HCT116 (cell line): Measurements from ENCODE around the gene TANGO6.

ENCODE experiments used
- EZH2 ChIP-seq: fragments of 200-600 bp; sonication (generic); IDR thresholded peaks from 2 replicates; pipeline ENCODE4 v1.6.1; 2017; ENCODE audit warnings: antibody characterized with exemption, mixed run types
- JUND ChIP-seq: IDR thresholded peaks from 2 replicates; pipeline ENCODE4 v1.6.1; 2012
- POLR2A ChIP-seq: IDR thresholded peaks from 2 replicates; pipeline ENCODE4 v1.7.0; 2011; ENCODE audit warnings: borderline replicate concordance; ENCODE audit not compliant: insufficient read depth, insufficient read length; ENCODE audit errors: extremely low read depth
- YY1 ChIP-seq: IDR thresholded peaks from 2 replicates; pipeline ENCODE4 v1.6.1; 2011; ENCODE audit warnings: low read length, low read depth, moderate library complexity, mild to moderate bottlenecking; ENCODE audit not compliant: insufficient replicate concordance; ENCODE audit errors: extremely low read depth
- TF ChIP-seq, protein P1 (sequence below), 3 experiments: fragments of 200-600 bp in 1 of 3; sonication (generic) in 1 of 3; IDR thresholded peaks in 2 of 3; conservative IDR thresholded peaks in 1 of 3; 2 replicates each; pipeline ENCODE4 v1.5.1; 2012 to 2017; ENCODE audit warnings: low read depth in 2 of 3, low read length in 2 of 3, antibody characterized with exemption in 1 of 3, borderline replicate concordance in 1 of 3, control low read depth in 1 of 3, mild to moderate bottlenecking in 1 of 3, mixed read lengths in 1 of 3, mixed run types in 1 of 3, moderate library complexity in 1 of 3; ENCODE audit not compliant: insufficient read depth in 1 of 3
- TF ChIP-seq, protein P2 (sequence below): IDR thresholded peaks from 2 replicates; pipeline ENCODE4 v1.6.1; 2012; ENCODE audit warnings: low read depth

DNA sequence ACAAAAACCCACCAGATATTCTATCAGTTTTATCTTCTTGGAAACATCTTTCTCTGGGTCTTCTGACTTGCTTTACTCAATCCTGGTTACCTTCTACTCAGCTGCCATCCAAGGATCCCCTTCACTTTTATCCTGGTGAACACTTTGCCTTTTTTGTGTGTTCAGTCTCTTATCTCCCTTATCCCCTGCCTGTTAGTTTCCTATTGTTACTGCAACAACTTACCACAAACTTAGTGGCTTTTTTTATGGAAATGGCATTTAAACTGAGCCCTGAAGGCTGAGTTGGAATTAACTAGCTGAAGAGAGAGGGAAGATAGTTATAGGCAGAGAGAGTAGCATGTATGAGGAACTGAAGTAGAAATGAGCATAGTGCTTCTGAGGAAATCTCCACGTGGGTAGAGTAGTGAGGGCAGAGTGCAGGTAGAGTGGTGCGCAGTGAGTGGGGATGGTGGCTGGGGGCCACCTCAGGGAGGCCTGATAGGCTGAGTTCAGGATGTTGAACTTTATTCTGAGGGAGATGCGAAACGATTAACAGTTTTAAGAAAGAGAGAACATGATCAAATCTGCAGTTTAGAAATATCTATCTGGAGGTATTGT is 26.3 kb downstream of the TANGO6 start:
- TF ChIP-seq, protein P1, sequence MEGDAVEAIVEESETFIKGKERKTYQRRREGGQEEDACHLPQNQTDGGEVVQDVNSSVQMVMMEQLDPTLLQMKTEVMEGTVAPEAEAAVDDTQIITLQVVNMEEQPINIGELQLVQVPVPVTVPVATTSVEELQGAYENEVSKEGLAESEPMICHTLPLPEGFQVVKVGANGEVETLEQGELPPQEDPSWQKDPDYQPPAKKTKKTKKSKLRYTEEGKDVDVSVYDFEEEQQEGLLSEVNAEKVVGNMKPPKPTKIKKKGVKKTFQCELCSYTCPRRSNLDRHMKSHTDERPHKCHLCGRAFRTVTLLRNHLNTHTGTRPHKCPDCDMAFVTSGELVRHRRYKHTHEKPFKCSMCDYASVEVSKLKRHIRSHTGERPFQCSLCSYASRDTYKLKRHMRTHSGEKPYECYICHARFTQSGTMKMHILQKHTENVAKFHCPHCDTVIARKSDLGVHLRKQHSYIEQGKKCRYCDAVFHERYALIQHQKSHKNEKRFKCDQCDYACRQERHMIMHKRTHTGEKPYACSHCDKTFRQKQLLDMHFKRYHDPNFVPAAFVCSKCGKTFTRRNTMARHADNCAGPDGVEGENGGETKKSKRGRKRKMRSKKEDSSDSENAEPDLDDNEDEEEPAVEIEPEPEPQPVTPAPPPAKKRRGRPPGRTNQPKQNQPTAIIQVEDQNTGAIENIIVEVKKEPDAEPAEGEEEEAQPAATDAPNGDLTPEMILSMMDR (IDR thresholded peaks at IDR 0.05 in 2 of 3, conservative IDR thresholded peaks at IDR 0.05 in 1 of 3; ENCODE audit: borderline replicate concordance in 1 of 3, insufficient read depth in 1 of 3, low read depth in 2 of 3, low read length in 2 of 3), result no peak
- TF ChIP-seq YY1, result no peak
- TF ChIP-seq POLR2A, result no peak
- no peak for TF ChIP-seq EZH2
- TF ChIP-seq, protein P2, sequence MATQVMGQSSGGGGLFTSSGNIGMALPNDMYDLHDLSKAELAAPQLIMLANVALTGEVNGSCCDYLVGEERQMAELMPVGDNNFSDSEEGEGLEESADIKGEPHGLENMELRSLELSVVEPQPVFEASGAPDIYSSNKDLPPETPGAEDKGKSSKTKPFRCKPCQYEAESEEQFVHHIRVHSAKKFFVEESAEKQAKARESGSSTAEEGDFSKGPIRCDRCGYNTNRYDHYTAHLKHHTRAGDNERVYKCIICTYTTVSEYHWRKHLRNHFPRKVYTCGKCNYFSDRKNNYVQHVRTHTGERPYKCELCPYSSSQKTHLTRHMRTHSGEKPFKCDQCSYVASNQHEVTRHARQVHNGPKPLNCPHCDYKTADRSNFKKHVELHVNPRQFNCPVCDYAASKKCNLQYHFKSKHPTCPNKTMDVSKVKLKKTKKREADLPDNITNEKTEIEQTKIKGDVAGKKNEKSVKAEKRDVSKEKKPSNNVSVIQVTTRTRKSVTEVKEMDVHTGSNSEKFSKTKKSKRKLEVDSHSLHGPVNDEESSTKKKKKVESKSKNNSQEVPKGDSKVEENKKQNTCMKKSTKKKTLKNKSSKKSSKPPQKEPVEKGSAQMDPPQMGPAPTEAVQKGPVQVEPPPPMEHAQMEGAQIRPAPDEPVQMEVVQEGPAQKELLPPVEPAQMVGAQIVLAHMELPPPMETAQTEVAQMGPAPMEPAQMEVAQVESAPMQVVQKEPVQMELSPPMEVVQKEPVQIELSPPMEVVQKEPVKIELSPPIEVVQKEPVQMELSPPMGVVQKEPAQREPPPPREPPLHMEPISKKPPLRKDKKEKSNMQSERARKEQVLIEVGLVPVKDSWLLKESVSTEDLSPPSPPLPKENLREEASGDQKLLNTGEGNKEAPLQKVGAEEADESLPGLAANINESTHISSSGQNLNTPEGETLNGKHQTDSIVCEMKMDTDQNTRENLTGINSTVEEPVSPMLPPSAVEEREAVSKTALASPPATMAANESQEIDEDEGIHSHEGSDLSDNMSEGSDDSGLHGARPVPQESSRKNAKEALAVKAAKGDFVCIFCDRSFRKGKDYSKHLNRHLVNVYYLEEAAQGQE, result no peak
- no peak for TF ChIP-seq JUND
